IMR-90 (cell line): ENCODE results near the gene PRODH2. TPM values are rescaled to one million over a fixed set of nuclear protein-coding genes. Genes with fewer than 3 reads are reported as not detected.

ENCODE experiments used
- ATAC-seq: fragments of 200-7000 bp; cut with Tn5 transposase; 2 replicates; pipeline ENCODE4 v1.9.1; 2020; ENCODE audit warnings: low read depth, mild to moderate bottlenecking, moderate library complexity
- BruUV-seq: library from RNA; stranded (reverse); fragments of 400-500 nt; replicated peaks from 2 replicates; lab custom pipeline; 2021; lab: Mats Ljungman, UMichigan
- CTCF ChIA-PET: fragments of 300-600 bp; formaldehyde crosslinking; extraction: SDS; loops from one replicate; lab custom pipeline; 2021; ENCODE audit warnings: antibody characterized with exemption; lab: Yijun Ruan, JAX
- POLR2A ChIA-PET: fragments of 300-600 bp; sonication (Branson Sonifier 250); formaldehyde crosslinking; loops from one replicate; lab custom pipeline; 2022; ENCODE audit warnings: antibody characterized with exemption; ENCODE audit not compliant: unreplicated experiment; lab: Charles Lee
- DNase-seq: peaks from one replicate; pipeline ENCODE4 v3.0.0; 2013
- H2AFZ ChIP-seq: replicated peaks from 2 replicates; pipeline ENCODE3; 2013; ENCODE audit warnings: low read length, mild to moderate bottlenecking; ENCODE audit not compliant: poor library complexity
- H2AK5ac ChIP-seq: 2 replicates; pipeline ENCODE4 v1.6.1; 2013; ENCODE audit warnings: low read depth, low read length, inconsistent platforms
- H2AK9ac ChIP-seq: replicated peaks from 2 replicates; pipeline ENCODE3; 2013; ENCODE audit warnings: mild to moderate bottlenecking, low read depth, low read length, moderate library complexity; ENCODE audit not compliant: poor library complexity
- H2BK120ac ChIP-seq: 2 replicates; pipeline ENCODE4 v1.6.1; 2013; ENCODE audit warnings: low read depth, low read length, inconsistent platforms
- H2BK15ac ChIP-seq: 3 replicates; pipeline ENCODE4 v1.6.1; 2013; ENCODE audit warnings: low read depth, low read length, inconsistent platforms
- H2BK20ac ChIP-seq: 2 replicates; pipeline ENCODE4 v1.6.1; 2013; ENCODE audit warnings: low read depth, mild to moderate bottlenecking, inconsistent platforms, low read length, moderate library complexity
- H2BK5ac ChIP-seq: 2 replicates; pipeline ENCODE4 v1.6.1; 2013; ENCODE audit warnings: mild to moderate bottlenecking, low read depth, low read length, inconsistent platforms; ENCODE audit not compliant: poor library complexity, severe bottlenecking
- H3K14ac ChIP-seq: replicated peaks from 2 replicates; pipeline ENCODE4 v1.6.1; 2013; ENCODE audit warnings: low read depth, low read length, inconsistent platforms
- H3K18ac ChIP-seq: 2 replicates; pipeline ENCODE4 v1.6.1; 2013; ENCODE audit warnings: low read depth, low read length, control low read depth
- H3K23ac ChIP-seq: 2 replicates; pipeline ENCODE4 v1.6.1; 2013; ENCODE audit warnings: low read depth, low read length, inconsistent platforms
- H3K27ac ChIP-seq: 2 replicates; pipeline ENCODE4 v1.5.1; 2013; ENCODE audit warnings: mild to moderate bottlenecking, control low read depth, low read length; ENCODE audit not compliant: insufficient read depth
- H3K27me3 ChIP-seq: 2 replicates; pipeline ENCODE4 v1.6.1; 2013; ENCODE audit warnings: low read length; ENCODE audit not compliant: control insufficient read depth, insufficient read depth
- H3K36me3 ChIP-seq: 2 replicates; pipeline ENCODE4 v1.6.1; 2013; ENCODE audit warnings: low read length, mixed read lengths; ENCODE audit not compliant: control insufficient read depth, insufficient read depth
- H3K4ac ChIP-seq: 2 replicates; pipeline ENCODE4 v1.6.1; 2013; ENCODE audit warnings: low read depth, low read length, inconsistent platforms
- H3K4me1 ChIP-seq: 2 replicates; pipeline ENCODE4 v1.6.1; 2013; ENCODE audit warnings: low read length, mixed read lengths; ENCODE audit not compliant: control insufficient read depth, insufficient read depth
- H3K4me2 ChIP-seq: 2 replicates; pipeline ENCODE4 v1.6.1; 2013; ENCODE audit warnings: low read depth, mild to moderate bottlenecking, control low read depth, low read length, moderate library complexity
- H3K4me3 ChIP-seq: 2 replicates; pipeline ENCODE4 v1.5.1; 2013; ENCODE audit warnings: low read depth, mild to moderate bottlenecking, control low read depth, low read length, moderate library complexity; ENCODE audit not compliant: insufficient read depth
- H3K56ac ChIP-seq: 2 replicates; pipeline ENCODE4 v1.6.1; 2013; ENCODE audit warnings: low read length, inconsistent platforms; ENCODE audit not compliant: insufficient read depth; ENCODE audit errors: extremely low read depth
- H3K79me1 ChIP-seq, 2 experiments: 2 replicates each; pipeline ENCODE4 v1.6.1; 2013; ENCODE audit warnings: low read length in 2 of 2, inconsistent platforms in 1 of 2, low read depth in 1 of 2
- H3K9ac ChIP-seq: 2 replicates; pipeline ENCODE4 v1.6.1; 2013; ENCODE audit warnings: low read depth, low read length, control low read depth
- H3K9me1 ChIP-seq: 2 replicates; pipeline ENCODE4 v1.6.1; 2013; ENCODE audit warnings: low read length, inconsistent platforms; ENCODE audit not compliant: insufficient read depth
- H3K9me3 ChIP-seq: 2 replicates; pipeline ENCODE4 v1.6.1; 2013; ENCODE audit warnings: low read length; ENCODE audit not compliant: control insufficient read depth, insufficient read depth
- H4K20me1 ChIP-seq: 2 replicates; pipeline ENCODE4 v1.6.1; 2013; ENCODE audit warnings: low read length, inconsistent platforms; ENCODE audit not compliant: insufficient read depth
- H4K5ac ChIP-seq: 2 replicates; pipeline ENCODE4 v1.6.1; 2013; ENCODE audit warnings: mild to moderate bottlenecking, low read depth, low read length, control low read depth
- H4K8ac ChIP-seq, 2 experiments: 2 replicates each; pipeline ENCODE4 v1.6.1; 2013; ENCODE audit warnings: low read depth in 2 of 2, low read length in 2 of 2, control low read depth in 1 of 2, inconsistent platforms in 1 of 2
- H4K91ac ChIP-seq: 2 replicates; pipeline ENCODE4 v1.6.1; 2013; ENCODE audit warnings: low read depth, low read length, inconsistent platforms; ENCODE audit not compliant: insufficient read depth
- BHLHE40 ChIP-seq: fragments of 150-350 bp; IDR thresholded peaks from 2 replicates; pipeline ENCODE4 v1.6.1; 2016; ENCODE audit warnings: mild to moderate bottlenecking, low read depth, low read length
- CEBPB ChIP-seq: IDR thresholded peaks from 2 replicates; pipeline ENCODE4 v1.6.1; 2012; ENCODE audit warnings: low read depth, low read length, improper control_type of control experiment
- CHD1 ChIP-seq: IDR thresholded peaks from 2 replicates; pipeline ENCODE4 v1.6.1; 2012; ENCODE audit warnings: low read depth, low read length, improper control_type of control experiment
- CTCF ChIP-seq: conservative IDR thresholded peaks from 2 replicates; pipeline ENCODE4 v1.5.1; 2012; ENCODE audit warnings: mild to moderate bottlenecking, low read depth, low read length, improper control_type of control experiment
- ELK1 ChIP-seq: fragments of 150-350 bp; IDR thresholded peaks from 2 replicates; pipeline ENCODE4 v1.6.1; 2016; ENCODE audit warnings: low read depth, mild to moderate bottlenecking, low read length, moderate library complexity, borderline replicate concordance
- FOS ChIP-seq: fragments of 150-350 bp; IDR thresholded peaks from 2 replicates; pipeline ENCODE4 v1.6.1; 2016; ENCODE audit warnings: low read depth, low read length
- MAFK ChIP-seq: IDR thresholded peaks from 2 replicates; pipeline ENCODE4 v1.6.1; 2012; ENCODE audit warnings: low read depth, low read length, improper control_type of control experiment
- MAZ ChIP-seq: IDR thresholded peaks from 2 replicates; pipeline ENCODE4 v1.6.1; 2012; ENCODE audit warnings: low read depth, mild to moderate bottlenecking, low read length, improper control_type of control experiment, moderate library complexity, borderline replicate concordance
- MXI1 ChIP-seq: IDR thresholded peaks from 2 replicates; pipeline ENCODE4 v1.6.1; 2012; ENCODE audit warnings: low read depth, mild to moderate bottlenecking, low read length, moderate library complexity, borderline replicate concordance
- NFE2L2 ChIP-seq: fragments of 150-350 bp; IDR thresholded peaks from 2 replicates; pipeline ENCODE4 v1.6.1; 2016; ENCODE audit warnings: low read depth, mild to moderate bottlenecking, low read length
- POLR2A ChIP-seq: IDR thresholded peaks from 2 replicates; pipeline ENCODE4 v1.6.1; 2012; ENCODE audit warnings: mild to moderate bottlenecking, low read depth, low read length
- RAD21 ChIP-seq: IDR thresholded peaks from 2 replicates; pipeline ENCODE4 v1.6.1; 2012; ENCODE audit warnings: low read length, improper control_type of control experiment
- RCOR1 ChIP-seq: IDR thresholded peaks from 2 replicates; pipeline ENCODE4 v1.6.1; 2012; ENCODE audit warnings: mild to moderate bottlenecking, low read length, improper control_type of control experiment; ENCODE audit not compliant: insufficient replicate concordance
- RFX5 ChIP-seq: IDR thresholded peaks from 2 replicates; pipeline ENCODE4 v1.8.0; 2012; ENCODE audit warnings: low read depth, mild to moderate bottlenecking, low read length, moderate library complexity
- SMC3 ChIP-seq: fragments of 150-350 bp; IDR thresholded peaks from 2 replicates; pipeline ENCODE4 v1.6.1; 2016; ENCODE audit warnings: low read depth, mild to moderate bottlenecking, antibody characterized with exemption, low read length, moderate library complexity
- WGBS, 2 experiments: methylation state at CpG; one replicate each; pipeline versions ENCODE4 v1.1.5 to v1.1.7; 2013; ENCODE audit warnings: missing lambda C conversion rate in 2 of 2; ENCODE audit not compliant: insufficient read length in 1 of 2; ENCODE audit errors: extremely low coverage in 2 of 2; 5-methylcytosine and 5-hydroxymethylcytosine counted together
- dilution Hi-C: fragments of 300-500 bp; cut with HindIII; formaldehyde crosslinking; loops from one replicate; pipeline ENCODE4 v1.14.3; 2018; ENCODE audit warnings: low sequenced_read_pairs; ENCODE audit not compliant: unreplicated experiment
- in situ Hi-C: fragments of 300-500 bp; cut with MboI; formaldehyde crosslinking; loops from 3 replicates; pipeline ENCODE4 v1.14.3; 2019; ENCODE audit warnings: low sequenced_read_pairs, inconsistent platforms, mixed read lengths
- intact Hi-C: fragments of 100-400 bp; cut with micrococcal nuclease; formaldehyde crosslinking; loops from 2 replicates; pipeline ENCODE4 v1.10.0; 2022
- polyA plus RNA-seq, 3 experiments: library from polyadenylated mRNA; depleted of rRNA; stranded (reverse); fragments of >200 nt; gene quantifications; 2 replicates each; pipeline ENCODE4 v1.2.3, GENCODE V29; 2012; ENCODE audit warnings: low replicate concordance in 1 of 3
- total RNA-seq: library from RNA; depleted of rRNA; stranded (reverse); fragments of >200 nt; gene quantifications from 2 replicates; pipeline ENCODE4 v1.2.3, GENCODE V29; 2012
- TF ChIP-seq, protein P1 (sequence below): fragments of 150-350 bp; IDR thresholded peaks from 2 replicates; pipeline ENCODE4 v1.6.1; 2017; ENCODE audit warnings: mild to moderate bottlenecking, antibody characterized with exemption, low read length, low read depth

Gene PRODH2
- total and polyA plus RNA-seq, 2 of the 4 experiments (the other 2 are of a cell fraction): not detected

DNA sequence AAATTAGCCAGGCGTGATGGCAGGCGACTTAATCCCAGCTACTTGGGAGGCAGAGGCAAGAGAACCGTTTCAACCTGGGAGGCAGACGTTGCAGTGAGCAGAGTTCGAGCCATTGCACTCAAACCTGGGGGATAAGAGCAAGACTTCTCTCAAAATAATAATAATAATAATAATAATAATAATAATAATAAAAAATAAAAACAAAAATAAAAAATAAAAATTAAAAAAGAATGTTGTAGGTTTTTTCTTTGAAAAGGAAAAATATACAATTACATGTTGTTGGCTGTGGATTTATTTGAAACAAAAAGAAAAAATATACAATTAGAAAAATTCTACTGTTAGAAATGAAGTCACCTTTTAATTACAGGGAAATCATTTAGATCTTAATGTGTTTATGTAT is 11.5 kb upstream of the PRODH2 start:
- no peak for ATAC-seq
- dilution Hi-C loops (no loop called here), in situ Hi-C loops (no loop called here), intact Hi-C loops (no loop called here)
- H3K4me2 ChIP-seq: no peak overlapping the region
- no peak overlapping the region for H3K9ac ChIP-seq
- H2BK120ac ChIP-seq: no peak overlapping the region
- H2BK5ac ChIP-seq: no peak overlapping the region
- no peak overlapping the region for H2AK9ac ChIP-seq
- H3K79me1 ChIP-seq: no peaks in the 10 kb centered on the region
- H3K27ac ChIP-seq: no peak overlapping the region
- H3K18ac ChIP-seq: no peak overlapping the region
- no TSS peak for BruUV-seq
- H3K4me1 ChIP-seq: no peaks in the 10 kb centered on the region
- no peak overlapping the region for H3K56ac ChIP-seq
- H2AFZ ChIP-seq: no peak overlapping the region
- H3K14ac ChIP-seq: no peak overlapping the region
- no peaks in the 10 kb centered on the region for H3K9me1 ChIP-seq
- H3K27me3 ChIP-seq: no peaks in the 10 kb centered on the region
- CTCF ChIA-PET: no interaction called here
- no peak overlapping the region for H4K8ac ChIP-seq
- H2AK5ac ChIP-seq: no peak overlapping the region
- TF ChIP-seq RAD21 (no peak), SMC3 (no peak), MAZ (no peak), RCOR1 (no peak), CTCF (no peak), FOS (no peak), CEBPB (no peak), ELK1 (no peak), MXI1 (no peak), BHLHE40 (no peak), CHD1 (no peak), NFE2L2 (no peak), POLR2A (no peak), MAFK (no peak), RFX5 (no peak)
- TF ChIP-seq, protein P1, sequence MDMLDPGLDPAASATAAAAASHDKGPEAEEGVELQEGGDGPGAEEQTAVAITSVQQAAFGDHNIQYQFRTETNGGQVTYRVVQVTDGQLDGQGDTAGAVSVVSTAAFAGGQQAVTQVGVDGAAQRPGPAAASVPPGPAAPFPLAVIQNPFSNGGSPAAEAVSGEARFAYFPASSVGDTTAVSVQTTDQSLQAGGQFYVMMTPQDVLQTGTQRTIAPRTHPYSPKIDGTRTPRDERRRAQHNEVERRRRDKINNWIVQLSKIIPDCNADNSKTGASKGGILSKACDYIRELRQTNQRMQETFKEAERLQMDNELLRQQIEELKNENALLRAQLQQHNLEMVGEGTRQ: no peak
- H2BK20ac ChIP-seq: no peak overlapping the region
- no peak overlapping the region for H2BK15ac ChIP-seq
- WGBS, 2 experiments: no CpG with 5 or more reads among the region's 5 CpGs
- no peak overlapping the region for H4K5ac ChIP-seq
- DNase-seq: no peak
- H3K9me3 ChIP-seq: no peaks in the 10 kb centered on the region
- H3K4me3 ChIP-seq: no peak overlapping the region
- H3K4ac ChIP-seq: no peak overlapping the region
- H3K36me3 ChIP-seq: no peaks in the 10 kb centered on the region
- H4K91ac ChIP-seq: no peak overlapping the region
- H3K23ac ChIP-seq: no peak overlapping the region
- no peaks in the 10 kb centered on the region for H4K20me1 ChIP-seq
- POLR2A ChIA-PET: no interaction called here
